Activated naive CD4-positive, alpha-beta T cell treated with Interleukin-2 at 50 U/mL for 16 hours (primary cell): ENCODE data around the gene CAMK1G.

Experiments used
- DNase-seq: peaks from one replicate; pipeline ENCODE4 v3.0.0-alpha.2; 2020

CAMK1G gene

GRCh38 chr1:209643285-209644020 lies 59.9 kb downstream of the CAMK1G start:
- DNase-seq: no peak

DNA sequence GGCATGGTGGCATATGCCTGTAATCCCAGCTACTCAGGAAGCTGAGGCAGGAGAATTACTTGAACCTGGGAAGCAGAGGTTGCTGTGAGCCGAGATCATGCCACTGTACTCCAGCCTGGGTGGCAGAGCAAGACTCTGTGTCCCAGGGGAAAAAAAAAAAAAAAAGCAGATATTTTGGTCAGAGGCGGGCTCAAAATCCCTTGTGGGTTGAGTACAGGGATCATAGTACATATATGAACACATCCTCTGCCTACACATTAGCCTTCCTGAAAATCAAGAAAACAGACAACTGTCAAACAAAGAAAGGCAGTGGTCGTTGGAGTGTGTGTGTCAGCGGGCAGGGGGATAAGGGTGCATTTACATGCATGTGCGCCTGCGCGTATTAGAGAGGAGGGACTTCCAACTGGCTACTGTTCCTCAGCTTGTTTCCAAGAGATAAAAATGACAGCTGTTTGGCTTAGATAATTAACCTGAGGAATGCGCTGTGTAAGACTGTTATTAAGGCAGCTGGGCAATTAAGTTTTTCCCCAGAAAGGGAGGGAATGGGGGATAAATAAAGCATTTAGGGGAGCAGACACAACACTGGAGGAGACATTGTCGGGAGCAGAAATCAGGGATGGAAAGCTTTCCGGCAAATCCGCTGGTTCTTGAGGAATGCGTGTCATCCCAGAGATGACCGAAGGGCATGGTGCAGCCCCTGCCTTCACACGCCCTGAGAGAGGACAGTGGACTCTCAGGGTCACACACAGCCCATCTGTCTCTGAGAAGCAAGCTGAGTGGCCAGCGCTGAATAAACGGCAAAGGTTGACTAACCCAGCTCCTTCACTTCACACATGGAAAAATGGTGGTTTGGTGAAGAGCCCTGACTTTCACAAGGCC lies 62.3 kb downstream of the CAMK1G start:
- no peak for DNase-seq

- DNase-seq: no peak
Measured at GRCh38 chr1:209646558-209646957, 63.0 kb downstream of the CAMK1G start.

DNA sequence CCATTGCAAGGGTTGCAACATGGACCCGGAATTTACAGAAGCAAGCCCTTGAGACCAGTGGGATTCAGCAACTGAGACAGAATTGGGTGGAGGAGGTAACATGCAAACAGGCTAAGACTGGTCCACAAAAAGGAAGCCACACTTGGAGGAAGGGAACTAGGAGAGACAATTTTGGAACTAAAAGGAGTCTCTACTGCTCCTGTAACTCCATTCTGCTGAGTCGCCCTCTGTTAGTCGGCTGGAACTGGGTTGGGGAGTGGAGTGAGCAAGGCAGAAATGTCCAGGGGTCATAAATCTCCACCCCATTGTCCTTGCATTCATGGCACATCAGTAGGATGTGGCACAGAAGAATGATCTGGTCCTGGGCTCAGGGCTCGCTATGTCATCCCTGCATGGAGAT lies 63.6 kb downstream of the CAMK1G start:
- DNase-seq: no peak

GRCh38 chr1:209648346-209648745 lies 64.8 kb downstream of the CAMK1G start:
- DNase-seq: no peak

DNA sequence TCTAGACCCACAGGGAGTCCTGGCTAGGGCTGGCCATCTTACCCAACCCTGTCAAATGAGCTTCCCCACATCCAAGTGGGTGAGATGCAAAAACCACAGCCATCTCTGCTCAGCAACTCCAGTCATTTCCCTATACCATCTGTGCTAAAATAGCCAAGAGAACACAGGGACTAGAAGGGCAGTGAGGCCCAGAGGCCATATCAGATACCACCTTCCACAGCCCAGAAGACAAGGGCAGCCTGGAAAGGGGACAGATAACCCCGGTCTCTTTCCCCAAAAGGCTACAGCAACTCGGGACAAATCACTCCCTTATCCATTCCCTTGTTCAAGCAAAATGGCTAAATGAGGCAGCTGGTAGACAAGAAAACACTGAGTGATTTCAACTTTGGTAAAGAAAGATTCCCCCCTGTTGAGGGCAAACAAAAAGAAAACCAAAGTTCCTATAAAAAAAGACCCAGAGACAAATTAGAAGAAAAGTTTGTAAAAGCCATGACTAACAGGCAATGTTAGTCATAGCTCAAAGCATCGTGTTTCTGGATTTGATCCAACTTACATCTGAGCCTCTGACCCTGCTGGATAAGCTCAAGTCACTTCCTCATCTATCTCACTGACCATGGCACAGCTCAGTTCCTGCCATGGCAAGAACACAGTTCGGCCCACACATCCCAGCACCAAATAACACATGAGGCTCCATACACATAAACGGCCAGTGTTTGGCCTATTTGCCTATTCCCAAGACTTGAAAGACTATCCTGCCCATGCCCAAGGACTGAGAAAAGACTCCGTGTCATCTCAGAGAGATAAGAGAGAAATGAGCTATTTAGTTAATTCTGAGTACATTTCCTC lies 65.6 kb downstream of the CAMK1G start:
- DNase-seq: no peak

- DNase-seq: no peak
Measured at GRCh38 chr1:209650454-209650853, 66.9 kb downstream of the CAMK1G start.

DNA sequence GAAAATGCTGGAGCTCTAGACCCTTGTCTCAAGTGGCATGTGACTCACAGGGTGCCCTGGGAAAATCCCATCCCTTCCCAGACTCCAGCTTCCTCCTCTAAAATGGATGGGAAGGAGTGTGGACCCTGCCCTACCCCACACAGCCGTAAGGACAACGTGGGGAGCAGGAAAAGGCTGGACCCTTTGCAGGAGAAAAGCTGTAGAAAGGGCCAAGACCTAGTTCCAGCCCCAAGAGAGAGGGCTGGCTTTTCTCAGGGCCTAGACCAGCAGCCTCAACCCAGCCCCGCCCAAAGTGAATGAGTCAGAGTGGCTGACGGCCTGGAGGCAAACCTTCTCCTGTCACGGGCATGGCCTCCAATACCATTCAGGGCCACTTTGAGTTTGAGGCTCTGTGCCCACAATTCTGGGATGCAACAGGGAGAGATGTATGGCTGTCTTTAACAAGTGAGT lies 67.6 kb downstream of the CAMK1G start:
- DNase-seq: peak; percentile 78

DNA sequence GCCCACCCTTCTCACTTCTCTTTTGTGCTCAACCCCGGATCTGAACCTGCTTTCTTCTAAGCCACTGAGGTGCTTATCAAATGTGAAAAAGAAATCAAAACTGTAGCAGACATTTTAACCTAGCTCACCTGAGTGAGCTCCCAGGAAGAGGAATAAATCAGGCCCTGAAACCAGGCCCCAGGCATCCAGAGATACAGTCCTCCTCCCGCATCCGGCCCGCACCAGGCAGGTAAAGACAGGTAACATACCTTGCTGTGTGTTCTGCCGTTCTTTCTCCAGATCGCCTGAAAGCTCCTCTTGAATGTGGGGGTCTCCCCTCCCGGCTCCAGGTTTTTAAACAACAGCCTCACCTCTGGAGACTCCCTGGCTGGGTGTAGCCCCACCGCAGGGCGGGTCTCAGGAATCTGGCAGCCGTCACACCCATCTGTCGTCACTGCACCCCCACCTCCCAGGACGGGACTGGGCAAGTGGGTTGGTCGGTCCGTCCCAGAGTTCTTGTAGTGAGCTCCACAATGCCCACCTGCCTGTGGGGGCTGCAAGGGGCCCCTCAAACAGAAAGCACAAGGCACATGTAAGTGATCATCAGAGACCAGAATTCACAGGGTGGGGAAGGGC lies 68.7 kb downstream of the CAMK1G start, which contains the start of gene LAMB3:
Gene LAMB3 (minus strand): TSS at position 305 of the 615 bp plus-strand sequence. CDS start 1,481 bp downstream, outside the sequence.
- DNase-seq: no peak

- DNase-seq: peak; percentile 63
Measured at GRCh38 chr1:209652873-209653401, 69.4 kb downstream of the CAMK1G start.

DNA sequence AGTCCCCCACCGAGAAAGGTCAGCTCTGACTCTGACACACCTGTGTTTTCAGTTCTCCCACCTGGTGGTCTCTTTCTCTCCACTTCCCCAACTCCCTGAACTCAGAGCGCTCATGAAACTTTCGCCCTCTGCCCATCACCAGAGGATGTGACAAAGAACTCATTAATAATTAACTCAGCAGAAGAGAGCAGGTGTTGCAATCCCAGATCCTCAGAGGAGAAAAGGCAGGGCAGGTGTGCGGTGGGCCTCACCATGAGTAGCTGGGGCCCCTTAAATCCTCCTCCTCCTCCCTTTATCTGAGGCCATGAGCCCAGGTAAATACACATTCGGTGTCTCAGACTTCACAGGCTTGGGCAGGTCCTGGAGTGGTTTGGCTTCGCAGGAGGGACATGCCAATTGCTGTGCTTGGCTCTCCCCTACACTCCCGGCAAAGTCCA lies 70.4 kb downstream of the CAMK1G start:
- DNase-seq: no peak

- no peak for DNase-seq
Measured at GRCh38 chr1:209655411-209656231, 72.1 kb downstream of the CAMK1G start.

DNA sequence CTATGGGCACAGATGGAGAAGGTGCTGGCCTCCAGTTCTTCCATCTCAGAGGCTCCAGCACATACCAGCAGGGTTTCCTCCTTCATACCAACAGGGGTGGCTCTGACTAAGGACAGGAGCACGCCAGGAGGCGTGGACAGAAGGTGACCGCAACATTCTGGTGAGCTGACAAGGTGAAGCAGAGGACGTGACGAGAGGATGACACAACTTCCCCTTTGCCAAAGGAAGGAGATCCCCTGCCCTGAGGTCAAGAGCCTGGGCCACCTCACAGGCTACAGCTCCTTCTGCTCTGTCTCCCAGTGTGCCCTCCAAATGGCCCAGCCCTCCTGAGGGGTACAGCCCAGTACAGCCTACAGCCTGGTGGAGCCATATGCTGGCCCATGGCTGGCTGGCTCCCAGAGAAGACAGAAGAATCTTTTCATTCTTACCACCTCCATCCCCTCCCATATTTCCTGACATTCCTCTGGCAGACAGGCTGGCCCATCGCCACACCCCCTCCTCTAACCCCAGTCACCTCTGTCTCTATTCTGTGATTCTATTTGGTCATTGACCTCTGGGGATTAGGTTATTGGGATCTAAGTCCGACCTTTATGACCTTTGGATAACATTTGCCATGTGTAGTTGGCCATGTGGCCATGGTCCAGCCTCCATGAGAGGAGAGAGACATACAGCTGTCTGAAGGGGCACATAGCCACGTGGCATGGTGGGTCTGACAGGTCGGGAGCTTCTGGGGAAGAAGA lies 73.8 kb downstream of the CAMK1G start:
- DNase-seq: no peak

DNA sequence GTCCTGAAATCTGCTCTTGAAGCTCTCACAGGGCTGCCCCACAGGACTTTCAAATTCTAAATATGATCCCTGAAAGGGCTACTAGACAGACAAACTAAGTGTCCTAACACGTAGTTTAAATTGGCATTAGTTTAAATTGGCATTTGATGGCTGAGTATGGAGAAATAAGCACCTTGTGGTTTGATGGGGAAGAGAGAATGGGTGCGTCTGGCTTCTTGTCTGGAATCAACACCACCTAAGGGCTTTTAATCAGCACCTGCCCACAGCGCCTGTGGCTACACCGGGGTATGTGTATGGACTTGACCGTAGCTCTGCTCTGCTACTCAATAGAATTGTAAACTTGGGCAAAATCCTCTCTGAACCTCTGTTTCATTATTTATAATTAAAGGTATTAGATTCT lies 74.4 kb downstream of the CAMK1G start:
- no peak for DNase-seq

GRCh38 chr1:209659909-209660308 lies 76.4 kb downstream of the CAMK1G start:
- DNase-seq: no peak

GRCh38 chr1:209661071-209661470 lies 77.6 kb downstream of the CAMK1G start:
- DNase-seq: no peak

- no peak for DNase-seq
Measured at GRCh38 chr1:209662879-209663327, 79.4 kb downstream of the CAMK1G start.
